ELF-1 (cell line): ENCODE data around the gene CLCNKB.
"Not testable (repeated sequence)": the region's sequence is repeated elsewhere in the genome, so short reads cannot be mapped to it uniquely, and the experiment has no call there.

Experiments
- DNase-seq: peaks from one replicate; pipeline ENCODE4 v3.0.0-alpha.2; 2016; ENCODE audit warnings: low read depth, low spot score

The CLCNKB gene

DNA sequence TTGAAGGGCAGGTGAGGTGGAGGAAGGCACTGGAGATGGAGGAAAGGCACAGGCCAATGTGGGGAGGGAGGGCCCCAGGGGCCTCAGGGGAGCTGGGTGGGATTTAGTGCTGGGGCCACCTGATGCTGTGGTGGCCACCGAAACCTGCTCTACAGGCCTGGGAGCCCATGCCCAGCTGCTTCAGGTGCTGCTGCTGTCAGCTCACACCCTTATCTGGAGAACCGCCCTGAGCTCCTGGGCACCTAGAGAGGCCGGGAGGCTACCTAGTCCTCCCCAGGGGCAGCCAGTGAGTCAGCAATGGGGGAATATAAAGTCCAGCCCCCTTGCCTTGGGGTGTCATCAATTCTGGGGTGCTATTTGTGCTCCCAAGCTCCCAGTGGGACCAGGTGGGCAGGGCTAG lies 17.7 kb downstream of the CLCNKB start:
- DNase-seq, result no peak

DNA sequence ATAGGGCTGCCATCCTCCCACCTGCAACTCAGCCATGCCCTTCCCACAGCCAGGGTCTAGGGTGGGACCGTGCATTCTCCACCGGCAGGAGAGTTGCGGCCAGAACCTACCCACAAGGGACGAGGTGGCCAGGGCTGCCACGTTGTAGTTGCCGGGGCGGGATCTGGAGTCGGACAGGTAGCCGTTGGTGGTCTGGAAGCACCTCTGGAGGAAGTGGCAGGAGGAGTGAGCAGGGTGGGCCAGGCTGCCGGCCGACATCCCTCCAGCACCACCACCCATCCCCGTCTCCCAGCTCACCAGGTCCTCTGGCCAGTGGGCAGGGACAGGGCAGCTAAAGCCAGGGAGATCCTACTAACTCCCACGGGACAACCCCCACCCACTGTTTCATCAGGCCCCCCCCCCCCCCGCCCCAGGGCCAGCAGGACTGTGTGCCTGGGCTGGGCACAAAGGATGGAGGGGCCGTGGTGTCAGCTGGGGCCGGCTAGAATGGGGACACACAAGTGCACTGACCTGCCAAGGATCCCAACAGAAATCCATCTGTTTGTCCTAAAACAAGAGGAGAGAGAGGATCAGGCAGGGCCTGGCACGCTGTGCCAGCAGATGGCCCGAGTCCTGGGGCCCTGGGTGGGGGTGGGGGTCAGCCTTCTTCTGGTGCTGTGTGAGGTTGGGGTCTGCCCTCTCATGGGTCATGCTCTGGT lies 18.6 kb downstream of the CLCNKB start:
- not testable (repeated sequence) for DNase-seq

DNA sequence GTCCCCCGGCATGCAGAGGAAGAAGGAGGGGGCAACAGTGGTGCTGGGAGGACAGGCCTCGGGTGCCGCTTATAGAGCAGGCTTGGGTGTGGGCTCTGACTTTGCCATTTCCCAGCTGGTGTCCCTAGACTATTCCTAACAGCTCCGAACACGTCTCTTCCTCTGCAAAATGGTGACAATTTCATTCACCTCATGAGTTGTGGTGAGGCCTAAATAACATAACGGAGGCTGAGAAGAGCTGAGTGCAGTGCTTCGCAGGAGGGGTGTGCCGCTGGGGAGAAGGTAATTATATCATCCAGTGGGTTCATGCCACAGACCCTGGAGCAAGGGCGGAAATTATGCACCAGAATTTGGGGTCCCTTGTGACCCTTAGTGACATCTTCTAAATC lies 19.1 kb downstream of the CLCNKB start:
- DNase-seq, result not testable (repeated sequence)

DNA sequence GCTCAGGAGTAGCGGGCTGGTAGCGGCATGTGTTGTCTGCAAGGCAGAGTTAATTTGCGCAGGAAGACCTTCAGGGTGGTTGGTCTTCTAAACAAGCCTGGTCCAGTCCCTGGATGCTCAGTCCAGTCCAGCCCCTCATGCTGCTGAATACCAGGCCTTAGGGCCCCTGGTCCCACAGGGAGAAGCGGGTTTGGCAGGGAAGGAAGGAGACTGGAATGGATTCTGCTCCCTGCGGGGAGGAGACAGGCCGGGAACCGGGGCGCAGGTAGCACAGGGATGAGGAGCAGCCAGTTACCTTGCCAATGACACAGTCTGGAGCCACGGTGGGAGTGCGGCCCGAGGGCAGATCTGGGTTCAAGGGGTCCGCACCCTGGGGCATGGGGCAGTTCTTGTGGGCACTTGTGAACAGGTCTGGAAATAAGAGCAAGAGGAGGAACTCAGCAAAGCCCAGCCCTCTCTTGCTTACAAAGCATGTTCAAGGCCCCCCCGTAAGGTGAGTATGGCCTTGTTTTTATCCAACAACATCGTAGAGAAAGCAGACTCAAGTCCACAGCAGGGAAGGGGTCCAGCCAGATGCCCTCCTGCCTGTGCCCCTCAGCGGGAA lies 19.7 kb downstream of the CLCNKB start:
- DNase-seq, result no peak

DNA sequence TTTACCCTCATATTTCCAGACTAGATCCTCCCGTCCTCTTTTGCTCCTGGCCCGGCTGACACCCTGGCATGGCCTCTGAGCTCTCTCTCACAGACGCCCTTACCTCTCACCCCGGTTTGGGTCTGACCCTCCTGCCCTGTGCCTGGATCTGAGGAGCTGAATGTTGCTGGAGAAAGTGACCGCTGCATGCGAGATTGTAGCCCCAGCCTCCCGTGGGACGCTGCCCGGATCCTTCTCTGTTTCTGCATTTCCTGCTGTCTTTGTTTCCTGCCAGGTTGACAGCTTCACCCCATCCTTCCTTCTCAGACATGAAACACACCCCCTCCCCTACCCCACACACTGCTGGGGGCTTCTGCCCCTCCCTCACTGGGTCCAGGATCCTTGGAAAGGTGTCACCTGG lies 20.3 kb downstream of the CLCNKB start:
- DNase-seq, result no peak

DNA sequence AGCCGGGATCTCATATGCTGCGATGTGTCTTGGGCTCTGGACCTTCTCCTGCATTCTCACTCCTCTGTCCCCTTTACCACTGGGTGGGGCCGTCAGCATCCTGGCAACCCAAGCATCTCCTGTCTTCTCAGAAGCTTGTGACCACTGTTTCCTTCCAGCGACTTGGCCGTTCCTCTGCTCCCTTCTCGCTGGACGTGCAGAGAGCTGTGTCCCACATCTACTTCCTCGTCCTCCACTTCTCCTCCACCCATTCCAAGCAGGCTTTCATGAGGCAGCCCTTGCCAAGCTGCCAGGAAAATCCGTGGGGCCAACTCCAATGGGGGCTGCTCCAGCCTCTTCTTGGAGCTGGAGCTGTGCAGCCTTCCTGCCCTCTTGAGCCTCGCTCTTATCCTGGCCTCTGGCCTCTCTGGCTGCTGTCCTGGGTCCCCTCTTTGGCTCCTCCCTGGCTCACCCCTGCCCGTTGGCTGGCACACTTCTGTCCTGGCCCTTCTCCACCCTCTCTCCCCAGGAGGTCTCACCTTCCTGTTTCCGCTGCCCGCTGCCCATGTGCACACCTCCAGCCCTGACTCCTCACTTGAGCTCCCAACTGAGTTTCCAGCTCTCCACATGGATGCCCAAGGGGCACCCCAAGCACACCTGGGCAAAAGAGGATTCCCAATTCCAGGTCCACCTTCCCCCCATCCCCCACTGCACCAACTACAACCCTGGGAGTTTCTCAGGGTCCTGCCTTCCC lies 21.1 kb downstream of the CLCNKB start:
- DNase-seq, result no peak

DNA sequence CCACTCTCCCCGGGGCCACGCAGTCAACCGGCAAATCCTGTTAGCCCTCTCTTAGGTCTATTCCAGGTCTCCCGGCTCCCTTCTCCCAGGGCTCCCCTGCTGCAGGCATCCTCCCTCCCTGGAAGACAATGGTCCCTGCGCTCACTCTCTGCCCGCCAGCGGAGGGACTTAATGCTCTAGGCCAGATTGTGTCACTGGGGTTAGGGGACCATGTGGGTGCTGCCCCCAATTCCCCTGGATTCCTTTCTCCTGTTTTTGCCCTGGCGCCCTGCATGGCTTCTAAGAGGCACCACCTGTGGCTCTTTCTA lies 21.6 kb downstream of the CLCNKB start:
- peak; percentile 40 for DNase-seq

DNA sequence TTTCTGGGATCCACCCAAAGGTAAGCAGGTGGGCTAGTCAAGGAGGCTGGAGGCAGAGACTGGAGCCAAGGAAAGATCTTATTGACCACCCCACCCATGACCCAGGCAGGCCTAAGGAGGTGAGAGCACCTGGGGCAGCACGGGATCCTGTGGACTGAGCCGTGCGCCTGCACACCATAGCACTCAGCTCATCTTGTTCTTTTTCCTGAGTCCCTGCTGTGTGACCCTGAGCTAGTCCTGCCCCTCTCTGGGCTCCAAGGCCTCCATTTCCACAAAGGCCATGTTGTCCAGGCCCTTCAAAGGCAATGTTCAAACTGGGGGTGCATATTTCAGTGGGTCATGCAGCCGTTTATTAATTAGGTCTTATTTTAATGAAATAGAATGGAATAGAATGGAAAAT lies 22.7 kb downstream of the CLCNKB start:
- DNase-seq, result no peak

DNA sequence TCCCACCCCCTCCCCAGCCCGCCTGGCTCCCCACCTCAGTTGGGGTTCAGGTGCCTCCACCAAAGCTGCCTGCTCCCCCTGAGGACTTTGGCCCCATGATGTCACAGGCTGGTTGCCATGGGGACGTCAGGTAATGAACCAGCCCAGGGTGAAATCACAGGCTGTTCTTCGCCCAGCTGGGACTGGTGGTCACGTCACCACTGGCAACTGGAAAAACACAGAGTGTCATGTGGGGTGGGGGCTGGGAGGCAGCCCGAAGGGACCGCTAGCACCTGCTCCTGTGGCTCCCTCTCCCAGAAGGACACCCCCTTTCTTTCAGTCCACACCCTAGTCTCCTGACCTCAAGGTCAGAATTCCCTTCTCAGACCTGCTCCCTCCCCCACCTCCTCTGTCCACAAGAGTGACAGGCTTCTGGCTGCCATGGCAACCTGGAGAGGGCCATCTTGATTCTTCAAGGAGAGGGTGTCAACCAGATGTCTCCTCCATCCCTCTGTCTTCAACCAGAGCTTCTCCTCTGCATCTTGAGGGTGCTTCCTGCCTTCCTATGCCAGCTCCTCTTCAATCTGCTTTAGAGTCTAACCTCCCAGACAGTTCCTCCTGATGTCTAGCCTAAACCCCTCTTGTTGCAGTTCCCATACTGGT lies 23.7 kb downstream of the CLCNKB start:
- DNase-seq, result no peak

DNA sequence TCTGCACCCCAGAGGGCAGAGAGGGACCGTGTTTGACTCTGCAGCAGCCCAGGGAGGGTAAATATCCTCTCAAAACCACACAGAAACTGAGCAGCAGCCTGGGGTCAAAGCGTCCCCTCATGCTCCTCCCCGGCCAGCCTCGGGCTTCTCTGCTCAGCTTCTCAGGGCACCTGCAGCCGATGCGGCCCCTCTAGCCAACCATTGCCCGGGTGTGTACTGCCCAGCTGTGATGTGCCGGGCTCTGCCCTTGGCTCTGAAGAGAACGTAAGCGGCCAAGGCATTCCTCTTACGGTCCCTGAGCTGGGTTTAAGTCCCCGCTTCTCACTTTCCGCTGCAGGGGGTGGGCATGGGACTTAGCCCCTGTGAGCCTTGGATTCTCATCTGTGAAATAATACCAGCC lies 24.4 kb downstream of the CLCNKB start:
- no peak for DNase-seq

DNA sequence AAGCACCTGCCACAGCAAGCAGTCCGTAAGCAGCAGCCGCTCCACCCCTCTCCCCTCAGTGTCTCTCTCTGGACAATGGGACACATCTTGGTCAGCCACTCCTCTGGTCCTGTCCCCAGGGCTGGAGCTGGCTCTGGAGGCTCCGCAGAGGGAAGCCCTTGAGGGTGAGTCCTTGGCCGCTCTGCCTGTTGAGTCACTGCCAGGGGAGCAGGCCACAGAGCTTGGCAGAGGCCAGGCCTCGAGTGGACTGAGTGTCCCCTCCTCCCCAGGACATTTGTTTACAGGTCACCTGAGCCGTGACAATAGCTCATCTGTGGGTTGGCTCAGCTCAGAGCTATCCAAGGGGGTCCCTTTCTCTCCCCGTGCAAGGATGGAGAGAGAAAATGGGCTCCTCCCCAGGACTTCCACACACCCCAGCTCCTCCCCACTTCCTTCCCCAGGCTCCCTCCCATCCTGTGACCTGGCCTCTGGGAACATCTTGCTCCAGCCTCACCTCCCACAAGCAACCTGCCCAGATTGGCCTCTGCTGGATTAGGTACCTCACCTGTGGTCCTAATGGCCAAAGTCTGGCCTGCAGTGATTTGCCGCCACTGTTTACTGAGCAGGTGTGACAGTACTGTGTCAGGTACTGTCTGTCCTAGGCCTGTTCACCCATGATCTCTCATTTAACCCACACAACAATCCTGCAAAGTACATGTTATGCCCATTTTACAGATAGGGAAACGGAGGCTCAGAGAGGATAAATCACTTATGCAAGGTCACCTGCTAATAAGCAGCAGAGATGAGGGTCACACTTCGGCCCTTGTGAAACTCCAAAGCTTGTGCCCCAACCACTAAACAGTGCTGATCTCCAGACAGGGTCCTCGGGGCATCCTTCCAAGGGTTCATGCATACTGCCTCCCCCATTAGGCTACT lies 25.0 kb downstream of the CLCNKB start:
- DNase-seq, result no peak

DNA sequence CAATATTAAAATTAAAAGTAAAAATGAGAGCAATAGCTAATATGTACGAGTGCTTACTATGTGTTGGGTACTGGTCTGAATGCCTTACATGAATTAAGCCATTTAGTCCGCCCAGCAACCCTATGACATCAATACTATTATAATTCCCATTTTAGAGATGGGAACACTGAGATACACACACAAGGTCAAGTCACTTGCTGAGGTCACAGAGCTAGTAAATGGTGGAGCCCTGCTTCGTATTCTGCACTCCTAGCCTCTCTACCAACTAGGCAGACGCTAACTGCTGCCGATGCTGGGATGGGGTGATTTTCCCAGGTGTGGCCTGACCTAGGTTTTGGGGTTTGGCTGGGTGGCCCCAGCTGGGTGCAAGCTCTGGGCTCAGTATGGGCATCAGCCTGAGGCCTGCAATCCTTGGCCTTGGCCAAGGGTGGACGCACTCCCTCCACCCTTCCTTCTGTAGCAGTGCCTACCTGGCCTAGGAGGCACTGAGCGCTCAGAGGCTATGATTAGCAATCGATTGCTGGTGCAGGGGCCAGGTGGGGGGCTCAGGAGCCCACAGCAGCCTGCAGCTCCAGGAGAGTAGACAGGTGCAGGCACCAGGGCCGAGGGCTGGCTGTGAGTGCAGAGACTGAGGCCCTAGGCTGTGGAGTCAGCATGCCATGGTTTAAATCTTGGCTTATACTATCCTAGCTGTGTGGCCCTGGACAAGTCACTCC lies 27.2 kb downstream of the CLCNKB start:
- no peak for DNase-seq

DNA sequence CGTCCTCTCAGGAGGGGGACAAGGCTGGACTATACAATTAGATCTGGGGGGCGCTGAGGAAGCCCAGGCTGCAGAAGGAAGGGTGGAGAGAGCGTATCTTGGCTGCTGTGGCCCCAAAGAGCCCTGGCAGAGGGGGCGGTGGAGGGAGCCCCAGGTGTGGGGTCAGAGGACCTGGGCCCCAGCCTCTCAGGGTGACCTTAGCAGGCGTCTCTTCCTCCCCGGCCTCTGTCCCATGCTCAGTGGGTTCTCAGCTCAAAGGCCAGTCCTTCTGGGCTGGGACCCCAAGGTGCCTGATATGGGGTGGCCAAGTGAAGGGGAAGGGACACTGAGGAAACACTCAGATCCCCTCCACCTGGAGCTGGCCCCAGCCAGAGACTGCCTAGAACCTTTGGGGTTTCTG lies 28.0 kb downstream of the CLCNKB start:
- no peak for DNase-seq

DNA sequence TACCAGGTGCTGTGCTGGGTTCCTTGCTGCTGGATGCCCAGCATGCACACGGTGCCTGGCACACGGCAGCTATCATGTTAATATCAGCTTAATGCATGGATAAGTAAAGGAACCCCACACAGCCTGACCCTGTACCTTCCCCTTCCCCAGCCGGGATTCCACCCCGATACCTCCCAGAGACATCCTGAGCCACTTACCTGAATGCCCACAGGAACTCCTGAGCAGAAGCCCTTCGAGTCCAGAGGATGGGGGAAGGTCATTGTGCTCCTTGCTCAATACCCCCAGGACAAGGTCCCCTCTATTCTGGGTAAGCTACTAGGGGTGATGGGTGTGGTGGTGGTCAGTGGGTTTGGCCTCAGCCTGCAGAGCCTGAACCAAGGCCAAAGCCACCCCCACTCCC lies 28.5 kb downstream of the CLCNKB start:
- no peak for DNase-seq

DNA sequence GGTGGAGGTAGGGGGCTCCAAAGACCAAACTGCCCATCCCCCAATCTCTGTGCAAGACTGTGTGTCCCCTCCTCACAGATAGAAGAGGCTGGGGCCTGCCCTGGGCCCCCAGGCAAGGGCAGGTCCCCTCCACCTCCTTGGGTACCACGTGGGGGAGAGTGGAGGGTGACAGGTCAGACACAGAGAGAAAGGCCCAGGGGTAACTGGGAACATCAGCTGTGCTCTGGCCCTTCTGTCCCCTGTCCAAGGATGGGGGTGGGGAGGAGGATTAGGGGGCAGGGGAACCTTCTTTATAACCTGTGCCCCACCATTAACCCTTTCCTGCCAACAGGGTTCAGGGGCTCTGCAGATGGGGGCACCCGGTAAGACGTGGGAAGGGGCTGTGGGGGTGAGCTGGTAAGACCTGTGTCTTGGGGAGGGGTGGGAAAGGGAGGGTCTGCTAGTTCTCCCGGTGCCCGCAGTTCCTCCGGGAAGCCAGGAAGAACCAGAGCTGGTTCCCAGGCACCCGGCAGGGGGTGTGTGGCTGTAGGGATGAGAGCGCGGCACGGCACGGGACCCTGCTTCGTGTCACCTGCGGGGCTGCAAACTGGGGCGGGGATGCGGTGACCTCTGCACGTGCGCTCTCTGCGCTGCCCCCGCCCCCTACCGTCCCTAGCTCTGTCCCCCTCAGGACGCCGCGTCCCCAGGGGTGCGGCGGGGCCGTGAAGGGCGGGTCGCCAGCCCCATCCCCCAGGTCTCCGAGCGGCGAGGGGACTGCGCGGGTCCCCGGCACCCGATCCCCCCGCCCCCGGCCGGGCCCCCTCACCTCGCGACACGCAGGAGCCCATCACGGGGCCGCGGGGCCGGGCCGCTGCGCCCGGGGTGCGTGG lies 29.3 kb downstream of the CLCNKB start:
- DNase-seq, result no peak

DNA sequence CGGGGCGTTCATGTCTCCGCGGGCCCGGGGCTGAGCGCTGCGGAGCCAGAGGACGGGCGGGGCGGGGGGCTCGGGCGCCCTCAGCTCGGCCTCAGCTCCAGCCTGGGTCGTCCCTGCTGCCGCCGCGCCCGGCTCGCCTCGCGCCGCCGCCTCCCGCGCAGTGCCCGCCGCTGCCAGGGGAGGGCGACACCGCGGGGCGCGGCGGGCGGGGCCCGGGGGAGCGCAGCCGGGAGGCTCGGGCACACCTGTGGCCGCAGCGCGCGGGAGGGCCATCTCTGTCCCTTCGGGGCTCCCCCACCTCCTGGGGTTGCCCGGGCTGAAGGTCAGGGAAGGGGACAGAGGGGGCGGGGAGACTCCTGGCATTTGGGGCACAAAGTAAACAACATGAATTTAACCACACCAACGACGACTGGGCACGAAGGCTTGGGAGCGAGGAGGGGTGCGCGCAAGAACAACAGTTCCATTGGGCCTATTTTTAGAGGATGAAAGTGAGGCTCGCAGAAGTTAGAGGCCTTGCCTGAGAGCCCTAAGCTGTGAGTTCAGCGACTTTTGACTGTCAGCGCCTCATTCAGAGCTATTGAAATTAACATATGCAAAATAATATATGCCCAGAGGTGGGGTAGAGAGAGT lies 30.0 kb downstream of the CLCNKB start, which contains the start of gene FAM131C:
FAM131C (minus strand) TSS at position 162 of the 630 bp plus-strand sequence. CDS start 209 bp downstream, outside the sequence.
- DNase-seq, result no peak

DNA sequence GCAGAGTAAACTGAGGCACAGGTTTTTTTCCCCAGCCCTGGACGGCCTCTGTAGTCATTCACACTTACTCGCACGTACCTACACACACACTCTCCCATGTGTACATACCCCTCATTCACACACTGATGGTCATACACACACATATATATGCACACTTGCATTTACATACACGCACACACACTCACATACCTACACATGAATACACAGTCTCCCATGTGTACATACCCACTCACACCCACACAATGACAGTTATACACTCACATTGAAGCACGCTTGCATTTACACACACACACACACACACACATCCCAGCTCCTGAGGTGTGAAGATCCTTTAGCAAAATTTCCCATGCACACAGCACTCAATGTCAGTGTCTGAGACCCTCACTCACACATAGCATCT lies 30.6 kb downstream of the CLCNKB start:
- DNase-seq, result no peak

DNA sequence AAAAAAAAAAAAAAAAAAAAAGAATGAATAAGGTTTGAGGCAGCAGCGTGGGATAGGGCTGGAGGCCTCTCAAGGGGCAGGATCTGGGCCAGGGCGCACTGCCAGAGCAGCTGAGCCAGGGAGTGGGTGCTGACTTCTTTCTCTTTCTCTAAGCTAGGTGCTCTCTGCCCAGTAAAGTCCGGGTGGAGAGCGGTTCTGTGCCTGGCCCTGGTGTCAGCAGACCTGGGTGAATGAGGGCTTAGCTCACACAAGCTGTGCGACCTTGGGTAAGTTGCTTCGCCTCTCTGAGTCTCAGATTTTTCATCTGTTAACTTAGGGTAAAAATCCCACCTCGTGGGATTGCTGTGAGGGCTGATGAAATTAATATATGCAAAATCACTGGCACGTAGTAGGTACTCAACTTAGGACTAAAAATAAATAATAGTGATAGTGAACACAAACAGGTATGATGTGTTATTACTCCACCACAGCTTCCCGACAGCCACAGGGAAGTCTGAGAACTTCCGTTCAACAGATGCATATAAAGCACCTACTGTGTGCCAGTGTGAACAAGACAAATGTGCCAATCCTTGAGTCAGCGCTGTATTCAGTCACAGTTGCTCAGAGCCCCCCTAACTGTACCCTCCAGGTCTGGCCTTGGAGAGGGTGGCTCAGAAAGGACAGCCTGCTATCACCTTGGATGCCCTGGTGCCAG lies 31.9 kb downstream of the CLCNKB start:
- DNase-seq, result no peak
